ENCODE data around the gene SLC39A12. TPM values are rescaled to one million over a fixed set of nuclear protein-coding genes. Genes with fewer than 3 reads are reported as not detected.

The SLC39A12 gene
- total RNA-seq, 1 donor from 2014 or later, result not detected

DNA sequence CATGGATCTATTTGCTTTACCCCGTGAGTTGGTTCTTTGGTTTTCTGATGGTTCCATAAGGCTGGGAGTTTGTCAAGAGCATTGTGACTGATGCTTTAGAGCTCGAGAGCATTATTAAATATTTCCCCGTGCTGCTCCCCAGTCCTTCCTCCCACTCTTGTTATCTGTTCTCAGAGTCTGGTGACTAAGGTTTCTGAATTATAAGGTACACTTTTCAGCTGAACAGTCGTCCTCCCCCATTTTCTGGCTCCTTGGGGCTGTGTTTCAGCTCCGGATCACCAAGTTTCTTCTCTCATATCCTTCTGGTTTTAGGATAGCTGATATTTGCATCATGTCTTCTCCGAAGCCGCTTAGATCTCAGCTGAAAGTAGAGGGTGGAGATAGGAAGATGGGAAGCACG is 130.7 kb downstream of the SLC39A12 start:
- TF ChIP-seq, protein P1, sequence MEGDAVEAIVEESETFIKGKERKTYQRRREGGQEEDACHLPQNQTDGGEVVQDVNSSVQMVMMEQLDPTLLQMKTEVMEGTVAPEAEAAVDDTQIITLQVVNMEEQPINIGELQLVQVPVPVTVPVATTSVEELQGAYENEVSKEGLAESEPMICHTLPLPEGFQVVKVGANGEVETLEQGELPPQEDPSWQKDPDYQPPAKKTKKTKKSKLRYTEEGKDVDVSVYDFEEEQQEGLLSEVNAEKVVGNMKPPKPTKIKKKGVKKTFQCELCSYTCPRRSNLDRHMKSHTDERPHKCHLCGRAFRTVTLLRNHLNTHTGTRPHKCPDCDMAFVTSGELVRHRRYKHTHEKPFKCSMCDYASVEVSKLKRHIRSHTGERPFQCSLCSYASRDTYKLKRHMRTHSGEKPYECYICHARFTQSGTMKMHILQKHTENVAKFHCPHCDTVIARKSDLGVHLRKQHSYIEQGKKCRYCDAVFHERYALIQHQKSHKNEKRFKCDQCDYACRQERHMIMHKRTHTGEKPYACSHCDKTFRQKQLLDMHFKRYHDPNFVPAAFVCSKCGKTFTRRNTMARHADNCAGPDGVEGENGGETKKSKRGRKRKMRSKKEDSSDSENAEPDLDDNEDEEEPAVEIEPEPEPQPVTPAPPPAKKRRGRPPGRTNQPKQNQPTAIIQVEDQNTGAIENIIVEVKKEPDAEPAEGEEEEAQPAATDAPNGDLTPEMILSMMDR (conservative IDR thresholded peaks at IDR 0.05), result no peak
- H3K9me3 Mint-ChIP-seq, result no peaks in the 10 kb centered on the region
- no peaks in the 10 kb centered on the region for H3K36me3 Mint-ChIP-seq
- H3K27ac Mint-ChIP-seq, result no peak overlapping the region
- peaks cover 14% of the 10 kb centered on the region for H3K4me1 Mint-ChIP-seq (ENCODE audit: unreplicated experiment)
- H3K4me3 Mint-ChIP-seq, result no peak overlapping the region
- no peak for DNase-seq (ENCODE audit: extremely low spot score, unreplicated experiment)
- H3K27me3 Mint-ChIP-seq, result peaks cover 12% of the 10 kb centered on the region

DNA sequence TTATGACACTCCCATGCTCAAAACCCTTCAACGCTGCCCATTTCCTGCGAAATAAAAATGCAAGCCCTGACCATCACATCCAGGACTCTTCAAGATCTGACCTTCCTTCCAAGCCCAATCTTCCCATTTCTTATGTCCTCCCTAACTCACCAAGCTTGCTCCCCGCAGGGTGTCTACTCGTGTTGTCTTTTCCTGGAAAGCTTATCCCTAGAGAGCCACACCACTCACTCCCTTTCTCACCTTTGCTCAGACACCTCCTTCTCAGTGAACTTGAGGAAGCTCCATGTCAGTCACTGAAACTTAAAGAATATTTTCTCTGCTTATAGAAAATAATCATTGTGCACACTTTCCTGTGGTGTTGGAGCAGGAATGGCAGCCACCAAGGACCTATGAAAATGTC is 134.1 kb downstream of the SLC39A12 start:
- Mint-ChIP-seq H3K4me3 (no peak overlapping the region), H3K27me3 (peaks cover 12% of the 10 kb centered on the region), H3K9me3 (no peaks in the 10 kb centered on the region), H3K4me1 (ENCODE audit: unreplicated experiment) (peaks cover 9% of the 10 kb centered on the region), H3K27ac (no peak overlapping the region), H3K36me3 (no peaks in the 10 kb centered on the region)
- no peak for DNase-seq (ENCODE audit: extremely low spot score, unreplicated experiment)
- TF ChIP-seq, protein P1 (conservative IDR thresholded peaks at IDR 0.05), result no peak

DNA sequence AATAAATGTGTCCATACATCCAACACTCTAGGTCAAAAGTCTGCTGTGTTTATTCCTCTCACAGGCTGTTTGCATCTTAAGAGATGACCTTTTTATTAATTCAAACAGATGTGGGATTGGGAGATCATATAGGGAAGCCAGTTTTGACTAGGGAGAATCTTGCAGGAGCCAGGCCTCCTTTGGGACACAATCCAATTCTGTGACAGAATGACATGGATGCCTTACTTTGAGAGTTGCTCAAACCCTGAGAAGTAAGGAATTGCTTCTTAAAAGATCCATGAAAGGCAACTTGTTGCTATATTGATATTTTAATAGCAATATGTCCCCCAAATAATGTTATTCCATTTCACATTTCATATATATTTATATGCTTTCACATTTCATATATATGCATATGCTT is 135.0 kb downstream of the SLC39A12 start:
- H3K4me3 Mint-ChIP-seq, result no peak overlapping the region
- peaks cover under 1% of the 10 kb centered on the region for H3K4me1 Mint-ChIP-seq (ENCODE audit: unreplicated experiment)
- H3K9me3 Mint-ChIP-seq, result no peaks in the 10 kb centered on the region
- no peaks in the 10 kb centered on the region for H3K36me3 Mint-ChIP-seq
- H3K27ac Mint-ChIP-seq, result no peak overlapping the region
- TF ChIP-seq, protein P1 (conservative IDR thresholded peaks at IDR 0.05), result no peak
- peaks cover 12% of the 10 kb centered on the region for H3K27me3 Mint-ChIP-seq
- DNase-seq (ENCODE audit: extremely low spot score, unreplicated experiment), result no peak

DNA sequence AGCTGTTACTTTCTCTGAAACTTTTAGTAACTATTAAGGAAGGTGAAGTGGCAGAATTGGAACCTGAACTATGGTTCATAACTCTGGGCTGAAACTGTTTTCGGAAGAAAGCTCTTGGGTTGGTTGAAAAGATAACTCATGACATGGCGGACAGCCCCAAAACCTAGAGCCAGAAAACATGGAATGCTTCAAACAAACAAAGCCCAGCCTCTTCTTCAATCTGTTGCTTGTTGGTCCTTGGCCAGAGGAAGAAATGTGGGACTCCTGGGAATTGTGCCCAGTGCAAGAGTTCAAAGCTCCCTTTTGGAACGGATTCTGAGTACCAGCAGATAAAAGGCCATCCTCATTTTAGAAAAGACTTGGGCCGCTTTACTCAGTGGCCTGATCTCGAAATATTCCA is 135.6 kb downstream of the SLC39A12 start:
- Mint-ChIP-seq H3K9me3 (no peaks in the 10 kb centered on the region), H3K27me3 (peaks cover 12% of the 10 kb centered on the region)

More for the DNA sequence above, 135.6 kb downstream of the SLC39A12 start:
- Mint-ChIP-seq H3K4me1 (ENCODE audit: unreplicated experiment) (no peaks in the 10 kb centered on the region), H3K27ac (no peak overlapping the region), H3K4me3 (no peak overlapping the region), H3K36me3 (no peaks in the 10 kb centered on the region)
- TF ChIP-seq, protein P1 (conservative IDR thresholded peaks at IDR 0.05), result no peak
- no peak for DNase-seq (ENCODE audit: extremely low spot score, unreplicated experiment)

Other genes with a start within 250 kb of the SLC39A12 start
- 11.6 and 14.7 TPM in 2 replicates for gene TMEM236, start 199.7 kb upstream of the SLC39A12 start, total RNA-seq (ENCODE audit: low replicate concordance)
- 0.74 and 0.80 TPM in 2 replicates for gene MRC1, start 142.6 kb upstream of the SLC39A12 start, total RNA-seq (ENCODE audit: low replicate concordance)
- 4.9 and 7.6 TPM in 2 replicates for gene CACNB2, start 188.5 kb downstream of the SLC39A12 start, total RNA-seq (ENCODE audit: low replicate concordance)

Measured in type B pancreatic cell (in vitro differentiated cells).